K562 (cell line): Measurements from ENCODE around the gene ANKRD13D. TPM values are rescaled to one million over a fixed set of nuclear protein-coding genes. Genes with fewer than 3 reads are reported as not detected.

Source experiments
- BACH1 ChIP-seq: fragments of 200-800 bp; sonication (Bioruptor generic); IDR thresholded peaks from 2 replicates; pipeline ENCODE4 v1.6.1; 2016; ENCODE audit warnings: missing genetic modification characterization, missing compliant biosample characterization
- C11orf30 ChIP-seq: fragments of 450-650 bp; IDR thresholded peaks from 2 replicates; pipeline ENCODE4 v1.6.1; 2016; ENCODE audit warnings: low read depth, mild to moderate bottlenecking
- CTBP1 ChIP-seq: fragments of 450-650 bp; IDR thresholded peaks from 2 replicates; pipeline ENCODE4 v1.6.1; 2016; ENCODE audit warnings: borderline replicate concordance
- DACH1 ChIP-seq: fragments of 450-650 bp; IDR thresholded peaks from 2 replicates; pipeline ENCODE4 v1.6.1; 2018; ENCODE audit not compliant: partially characterized antibody
- FOXP4 ChIP-seq: sonication (generic); formaldehyde crosslinking; IDR thresholded peaks from 2 replicates; pipeline ENCODE4 v1.8.0; 2022; ENCODE audit warnings: mild to moderate bottlenecking, missing genetic modification reagents, borderline replicate concordance
- MAFK ChIP-seq: IDR thresholded peaks from 2 replicates; pipeline ENCODE4 v1.6.1; 2011; ENCODE audit warnings: low read length, improper control_type of control experiment
- PKNOX1 ChIP-seq: fragments of 450-650 bp; IDR thresholded peaks from 2 replicates; pipeline ENCODE4 v1.6.1; 2016
- POLR2H ChIP-seq: IDR thresholded peaks from 2 replicates; pipeline ENCODE4 v1.6.1; 2016; ENCODE audit warnings: missing genetic modification characterization, low read depth, mild to moderate bottlenecking, control low read depth, missing compliant biosample characterization, moderate library complexity
- PRPF4 ChIP-seq: fragments of 200-400 bp; formaldehyde crosslinking; IDR thresholded peaks from one replicate; pipeline ENCODE4 v1.6.1; 2017; ENCODE audit warnings: low read length, low read depth, mild to moderate bottlenecking; ENCODE audit not compliant: insufficient read depth, poor library complexity, severe bottlenecking
- PTBP1 ChIP-seq: fragments of 200-400 bp; formaldehyde crosslinking; IDR thresholded peaks from 2 replicates; pipeline ENCODE4 v1.6.1; 2017; ENCODE audit warnings: low read depth, low read length
- RREB1 ChIP-seq: fragments of 250-450 bp; sonication (Bioruptor Pico); IDR thresholded peaks from 2 replicates; pipeline ENCODE4 v1.4.0; 2020
- SIRT6 ChIP-seq: IDR thresholded peaks from one replicate; pipeline ENCODE4 v1.6.1; 2012; ENCODE audit warnings: low read depth, mild to moderate bottlenecking, control low read depth, inconsistent platforms, low read length, moderate library complexity
- ZMIZ1 ChIP-seq, 2 experiments: fragments of 150-350 bp in 1 of 2; IDR thresholded peaks; 2 replicates each; pipeline ENCODE4 v1.6.1; 2012 to 2016; ENCODE audit warnings: low read depth in 2 of 2, low read length in 2 of 2, mild to moderate bottlenecking in 1 of 2, moderate library complexity in 1 of 2
- ZNF146 ChIP-seq: IDR thresholded peaks from one replicate; pipeline ENCODE4 v1.6.1; 2018; ENCODE audit warnings: missing compliant biosample characterization; ENCODE audit not compliant: unreplicated experiment
- ZNF445 ChIP-seq: fragments of 250-450 bp; sonication (Bioruptor Pico); IDR thresholded peaks from 2 replicates; pipeline ENCODE4 v1.4.0; 2020; ENCODE audit warnings: low read depth, mild to moderate bottlenecking, moderate library complexity
- polyA plus RNA-seq, 8 experiments: library from polyadenylated mRNA; depleted of rRNA in 4 of 8; stranded (reverse) in 5 of 8; unstranded in 3 of 8; fragments of >200 nt; fragmentation: Nextera tagmentation in 2 of 8; fragmentation: Illumina TruSeq in 1 of 8; extraction: Ambion mirVana in 2 of 8; extraction: Trizol in 1 of 8; gene quantifications; 2 replicates each; pipeline versions ENCODE4 v1.2.1 to v1.2.3, GENCODE V29; 2011 to 2014; ENCODE audit warnings: inconsistent platforms in 1 of 8, missing spikeins in 1 of 8
- total RNA-seq, 7 experiments: library from RNA; depleted of rRNA in 6 of 7; stranded (reverse); fragments of >200 nt in 6 of 7; fragmentation: Illumina TruSeq in 2 of 7; extraction: Trizol in 2 of 7; gene quantifications; 2 replicates each; pipeline versions ENCODE4 v1.2.1 to v1.2.3, GENCODE V29; 2011 to 2021; ENCODE audit warnings: low replicate concordance in 1 of 7

Gene ANKRD13D
- total and polyA plus RNA-seq, 9 of the 15 experiments (the other 6 are each of a cell fraction or from before 2014, with no cell fraction given), result 0.94 to 40.9 (median 22.4) TPM

- TF ChIP-seq PRPF4 (no peak), RREB1 (no peak), POLR2H (no peak), MAFK (no peak), CTBP1 (no peak), C11orf30 (no peak), PTBP1 (no peak), ZMIZ1 (IDR thresholded peaks at IDR 0.05; ENCODE audit: low read depth in 2 of 2, low read length in 2 of 2) (no peak), DACH1 (no peak), ZNF146 (CRISPR knock-in tag) (no peak), BACH1 (tag) (no peak), PKNOX1 (no peak), FOXP4 (CRISPR knock-in tag) (no peak), ZNF445 (CRISPR knock-in tag) (no peak), SIRT6 (no peak)
Observed at GRCh38 chr11:67240576-67241389, 48.3 kb upstream of the ANKRD13D start (continued).
